K562 (cell line): ENCODE measurements around the gene KLHL14. TPM values are rescaled to one million over a fixed set of nuclear protein-coding genes. Genes with fewer than 3 reads are reported as not detected.

Experiments used
- ATAC-seq: fragments of 200-7000 bp; cut with Tn5 transposase; 3 replicates; pipeline ENCODE4 v1.9.1; 2020; ENCODE audit warnings: moderate library complexity
- BruUV-seq: library from RNA; stranded (reverse); fragments of 400-500 nt; replicated peaks from 2 replicates; lab custom pipeline; 2021; lab: Mats Ljungman, UMichigan
- CTCF ChIA-PET: fragments of 300-600 bp; formaldehyde crosslinking; extraction: SDS; loops from one replicate; lab custom pipeline; 2021; ENCODE audit warnings: low intra/inter-chr PET ratio; lab: Yijun Ruan, JAX
- POLR2A ChIA-PET: fragments of 300-600, 350-650 bp; sonication (Branson Sonifier 250); formaldehyde crosslinking; extraction: SDS; loops from one replicate; lab custom pipeline; 2021; ENCODE audit warnings: antibody characterized with exemption, inconsistent platforms; lab: Yijun Ruan, JAX
- DNase-seq, 4 experiments: peaks; one replicate each; pipeline versions ENCODE4 v3.0.0 to v3.0.0-alpha.2; 2011 to 2018; ENCODE audit warnings: low spot score in 3 of 4, mixed read lengths in 3 of 4; ENCODE audit errors: extremely low read depth in 1 of 4
- FAIRE-seq: peaks from 2 replicates; lab custom pipeline; 2011; peaks lifted over from hg19 to GRCh38; lab: Jason Lieb, UNC
- H2AFZ ChIP-seq: 2 replicates; pipeline ENCODE4 v1.6.0; 2011; ENCODE audit warnings: low read depth, low read length, control low read depth, inconsistent platforms
- H3K27ac ChIP-seq: fragments of 200-600 bp; 3 replicates; pipeline ENCODE4 v1.8.0; 2011; ENCODE audit warnings: low read depth, mild to moderate bottlenecking, control low read depth, inconsistent platforms, low read length, moderate library complexity, mixed read lengths; ENCODE audit errors: extremely low read depth
- H3K27me3 ChIP-seq, 2 experiments: fragments of 300-600 bp in 1 of 2; 2 replicates in 1 of 2; 3 replicates in 1 of 2; pipeline versions ENCODE4 v1.6.0 to v1.8.0; 2011; ENCODE audit warnings: inconsistent platforms in 2 of 2, low read length in 2 of 2, mild to moderate bottlenecking in 1 of 2, mixed read lengths in 1 of 2, moderate library complexity in 1 of 2; ENCODE audit not compliant: control insufficient read depth in 2 of 2, insufficient read depth in 2 of 2
- H3K36me3 ChIP-seq: fragments of 300-600 bp; 3 replicates; pipeline ENCODE4 v1.8.0; 2011; ENCODE audit warnings: mild to moderate bottlenecking, low read length, inconsistent platforms; ENCODE audit not compliant: control insufficient read depth, insufficient read depth
- H3K4me1 ChIP-seq, 2 experiments: fragments of 200-600 bp in 1 of 2; replicated peaks in 1 of 2; 2 replicates in 1 of 2; 3 replicates in 1 of 2; pipeline versions ENCODE4 v1.5.1 to v1.8.0; 2011; ENCODE audit warnings: inconsistent platforms in 2 of 2, low read length in 2 of 2, mild to moderate bottlenecking in 1 of 2, mixed read lengths in 1 of 2, moderate library complexity in 1 of 2; ENCODE audit not compliant: control insufficient read depth in 2 of 2, insufficient read depth in 2 of 2
- H3K4me2 ChIP-seq: 2 replicates; pipeline ENCODE4 v1.6.1; 2011; ENCODE audit warnings: low read length, control low read depth, inconsistent platforms, mixed read lengths; ENCODE audit not compliant: insufficient read depth
- H3K4me3 ChIP-seq: fragments of 200-600 bp; sonication (generic), shearing (Covaris generic); 2 replicates; pipeline ENCODE4 v1.5.1; 2016; ENCODE audit warnings: control low read depth, inconsistent platforms
- H3K79me2 ChIP-seq: fragments of 200-600 bp; 3 replicates; pipeline ENCODE4 v1.8.0; 2011; ENCODE audit warnings: low read length, inconsistent platforms; ENCODE audit not compliant: control insufficient read depth, insufficient read depth
- H3K9ac ChIP-seq, 2 experiments: 2 replicates each; pipeline versions ENCODE4 v1.6.0 to v1.6.1; 2011; ENCODE audit warnings: low read depth in 2 of 2, low read length in 2 of 2, control low read depth in 1 of 2, inconsistent platforms in 1 of 2, mild to moderate bottlenecking in 1 of 2, mixed read lengths in 1 of 2; ENCODE audit not compliant: insufficient read depth in 1 of 2
- H3K9me1 ChIP-seq: one replicate; pipeline ENCODE4 v1.6.0; 2011; ENCODE audit warnings: inconsistent platforms, mild to moderate bottlenecking, low read length, moderate library complexity; ENCODE audit not compliant: control insufficient read depth, insufficient read depth
- H3K9me3 ChIP-seq: replicated peaks from 2 replicates; pipeline ENCODE4 v1.5.1; 2011; ENCODE audit warnings: low read depth, low read length, inconsistent platforms; ENCODE audit not compliant: control insufficient read depth, insufficient read depth
- H4K20me1 ChIP-seq: replicated peaks from 2 replicates; pipeline ENCODE4 v1.6.1; 2011; ENCODE audit warnings: low read length, inconsistent platforms, mixed read lengths; ENCODE audit not compliant: control insufficient read depth, insufficient read depth
- HLTF ChIP-seq: fragments of 450-650 bp; IDR thresholded peaks from 2 replicates; pipeline ENCODE4 v1.6.1; 2016
- ILF3 ChIP-seq: fragments of 450-650 bp; IDR thresholded peaks from 2 replicates; pipeline ENCODE4 v1.6.1; 2018; ENCODE audit warnings: antibody characterized with exemption, mild to moderate bottlenecking, moderate library complexity, borderline replicate concordance
- JUNB ChIP-seq: fragments of 450-650 bp; formaldehyde crosslinking; conservative IDR thresholded peaks from 2 replicates; pipeline ENCODE4 v1.4.0; 2020; ENCODE audit warnings: mild to moderate bottlenecking
- KLF13 ChIP-seq: fragments of 450-650 bp; IDR thresholded peaks from 2 replicates; pipeline ENCODE4 v1.6.1; 2016; ENCODE audit warnings: missing genetic modification characterization, low read depth, mild to moderate bottlenecking, missing compliant biosample characterization, moderate library complexity, borderline replicate concordance
- MEF2A ChIP-seq: IDR thresholded peaks from 2 replicates; pipeline ENCODE4 v1.6.1; 2011; ENCODE audit warnings: low read depth, mild to moderate bottlenecking, low read length, moderate library complexity; ENCODE audit not compliant: control insufficient read depth
- MXI1 ChIP-seq: IDR thresholded peaks from 2 replicates; pipeline ENCODE4 v1.6.1; 2011; ENCODE audit warnings: low read depth, mild to moderate bottlenecking, improper control_type of control experiment, low read length
- RNF2 ChIP-seq: sonication (generic); IDR thresholded peaks from 2 replicates; pipeline ENCODE4 v1.6.1; 2016
- SP2 ChIP-seq: IDR thresholded peaks from 2 replicates; pipeline ENCODE4 v1.6.1; 2011; ENCODE audit warnings: mild to moderate bottlenecking, low read depth, low read length, moderate library complexity; ENCODE audit not compliant: poor library complexity, severe bottlenecking; ENCODE audit errors: extremely low read depth
- SREBF2 ChIP-seq: sonication (generic); formaldehyde crosslinking; IDR thresholded peaks from 2 replicates; pipeline ENCODE4 v1.4.0; 2020; ENCODE audit warnings: mild to moderate bottlenecking, missing genetic modification reagents
- THAP12 ChIP-seq: fragments of 250-450 bp; sonication (Bioruptor Pico); IDR thresholded peaks from 2 replicates; pipeline ENCODE4 v1.9.0; 2021; ENCODE audit warnings: mild to moderate bottlenecking, inconsistent platforms
- ZBTB8A ChIP-seq: fragments of 450-650 bp; IDR thresholded peaks from 2 replicates; pipeline ENCODE4 v1.6.1; 2018; ENCODE audit warnings: mild to moderate bottlenecking, moderate library complexity; ENCODE audit not compliant: partially characterized antibody
- ZNF311 ChIP-seq: fragments of 250-450 bp; sonication (Bioruptor Pico); IDR thresholded peaks from 2 replicates; pipeline ENCODE4 v1.4.0; 2020; ENCODE audit warnings: mild to moderate bottlenecking, moderate library complexity
- ZNF79 ChIP-seq: fragments of 250-450 bp; sonication (Bioruptor Pico); IDR thresholded peaks from 2 replicates; pipeline ENCODE4 v1.4.0; 2020; ENCODE audit warnings: low read depth, mild to moderate bottlenecking, moderate library complexity
- WGBS: fragments of 100-300 bp; shearing (Covaris generic); methylation state at CpG from one replicate; pipeline ENCODE4 v1.1.6; 2016; ENCODE audit warnings: low coverage, mixed read lengths; ENCODE audit not compliant: insufficient coverage; ENCODE audit errors: missing lambda C conversion rate; 5-methylcytosine and 5-hydroxymethylcytosine counted together
- in situ Hi-C: fragments of 300-500 bp; cut with MboI; formaldehyde crosslinking; loops from 4 replicates; pipeline ENCODE4 v1.15.0; 2018; ENCODE audit warnings: inconsistent platforms, mixed read lengths
- intact Hi-C: fragments of 100-400 bp; cut with micrococcal nuclease; formaldehyde crosslinking; loops from 2 replicates; pipeline ENCODE4 v1.14.2; 2022
- polyA plus RNA-seq, 8 experiments: library from polyadenylated mRNA; depleted of rRNA in 4 of 8; stranded (reverse) in 5 of 8; unstranded in 3 of 8; fragments of >200 nt; fragmentation: Nextera tagmentation in 2 of 8; fragmentation: Illumina TruSeq in 1 of 8; extraction: Ambion mirVana in 2 of 8; extraction: Trizol in 1 of 8; gene quantifications; 2 replicates each; pipeline versions ENCODE4 v1.2.1 to v1.2.3, GENCODE V29; 2011 to 2014; ENCODE audit warnings: inconsistent platforms in 1 of 8, missing spikeins in 1 of 8
- total RNA-seq, 7 experiments: library from RNA; depleted of rRNA in 6 of 7; stranded (reverse); fragments of >200 nt in 6 of 7; fragmentation: Illumina TruSeq in 2 of 7; extraction: Trizol in 2 of 7; gene quantifications; 2 replicates each; pipeline versions ENCODE4 v1.2.1 to v1.2.3, GENCODE V29; 2011 to 2021; ENCODE audit warnings: low replicate concordance in 1 of 7
- TF ChIP-seq, protein P1 (sequence below): IDR thresholded peaks from 3 replicates; pipeline ENCODE4 v1.6.1; 2011; ENCODE audit warnings: borderline replicate concordance, mild to moderate bottlenecking, moderate library complexity; ENCODE audit not compliant: insufficient read length; ENCODE audit errors: extremely low read depth
- TF ChIP-seq, protein P2 (sequence below): fragments of 250-450 bp; sonication (Bioruptor Pico); IDR thresholded peaks from 2 replicates; pipeline ENCODE4 v1.8.0; 2022; ENCODE audit warnings: inconsistent platforms, mild to moderate bottlenecking, moderate library complexity, borderline replicate concordance

Gene KLHL14
- total and polyA plus RNA-seq, 9 of the 15 experiments (the other 6 are each of a cell fraction or from before 2014, with no cell fraction given), result not detected

- Histone ChIP-seq H3K27me3 (no peaks in the 10 kb centered on the region), H3K9me3 (no peaks in the 10 kb centered on the region), H3K4me1 (no peaks in the 10 kb centered on the region), H3K79me2 (no peaks in the 10 kb centered on the region), H2AFZ (no peak overlapping the region), H3K4me2 (no peak overlapping the region), H3K36me3 (no peaks in the 10 kb centered on the region), H3K9me1 (no peaks in the 10 kb centered on the region), H3K4me3 (no peak overlapping the region), H4K20me1 (no peaks in the 10 kb centered on the region), H3K9ac (no peak overlapping the region), H3K27ac (no peak overlapping the region)
- POLR2A ChIA-PET, result no interaction called here
- FAIRE-seq (no peak), DNase-seq (no peak), ATAC-seq (no peak)
- intact Hi-C loops, result no loop called here
- no TSS peak for BruUV-seq
- CTCF ChIA-PET, result no interaction called here
- 0% methylated on average over 2 of the region's 2 CpGs for WGBS
- in situ Hi-C loops, result no loop called here
- TF ChIP-seq KLF13 (tag) (no peak), ZBTB8A (no peak), ZNF311 (CRISPR knock-in tag) (no peak), SREBF2 (no peak), JUNB (CRISPR knock-in tag) (no peak), RNF2 (no peak), HLTF (no peak), SP2 (no peak), MEF2A (no peak), MXI1 (no peak), ZNF79 (no peak), ILF3 (no peak), THAP12 (CRISPR knock-in tag) (no peak)
- TF ChIP-seq, protein P1, sequence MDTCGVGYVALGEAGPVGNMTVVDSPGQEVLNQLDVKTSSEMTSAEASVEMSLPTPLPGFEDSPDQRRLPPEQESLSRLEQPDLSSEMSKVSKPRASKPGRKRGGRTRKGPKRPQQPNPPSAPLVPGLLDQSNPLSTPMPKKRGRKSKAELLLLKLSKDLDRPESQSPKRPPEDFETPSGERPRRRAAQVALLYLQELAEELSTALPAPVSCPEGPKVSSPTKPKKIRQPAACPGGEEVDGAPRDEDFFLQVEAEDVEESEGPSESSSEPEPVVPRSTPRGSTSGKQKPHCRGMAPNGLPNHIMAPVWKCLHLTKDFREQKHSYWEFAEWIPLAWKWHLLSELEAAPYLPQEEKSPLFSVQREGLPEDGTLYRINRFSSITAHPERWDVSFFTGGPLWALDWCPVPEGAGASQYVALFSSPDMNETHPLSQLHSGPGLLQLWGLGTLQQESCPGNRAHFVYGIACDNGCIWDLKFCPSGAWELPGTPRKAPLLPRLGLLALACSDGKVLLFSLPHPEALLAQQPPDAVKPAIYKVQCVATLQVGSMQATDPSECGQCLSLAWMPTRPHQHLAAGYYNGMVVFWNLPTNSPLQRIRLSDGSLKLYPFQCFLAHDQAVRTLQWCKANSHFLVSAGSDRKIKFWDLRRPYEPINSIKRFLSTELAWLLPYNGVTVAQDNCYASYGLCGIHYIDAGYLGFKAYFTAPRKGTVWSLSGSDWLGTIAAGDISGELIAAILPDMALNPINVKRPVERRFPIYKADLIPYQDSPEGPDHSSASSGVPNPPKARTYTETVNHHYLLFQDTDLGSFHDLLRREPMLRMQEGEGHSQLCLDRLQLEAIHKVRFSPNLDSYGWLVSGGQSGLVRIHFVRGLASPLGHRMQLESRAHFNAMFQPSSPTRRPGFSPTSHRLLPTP, result no peak
- TF ChIP-seq, protein P2, sequence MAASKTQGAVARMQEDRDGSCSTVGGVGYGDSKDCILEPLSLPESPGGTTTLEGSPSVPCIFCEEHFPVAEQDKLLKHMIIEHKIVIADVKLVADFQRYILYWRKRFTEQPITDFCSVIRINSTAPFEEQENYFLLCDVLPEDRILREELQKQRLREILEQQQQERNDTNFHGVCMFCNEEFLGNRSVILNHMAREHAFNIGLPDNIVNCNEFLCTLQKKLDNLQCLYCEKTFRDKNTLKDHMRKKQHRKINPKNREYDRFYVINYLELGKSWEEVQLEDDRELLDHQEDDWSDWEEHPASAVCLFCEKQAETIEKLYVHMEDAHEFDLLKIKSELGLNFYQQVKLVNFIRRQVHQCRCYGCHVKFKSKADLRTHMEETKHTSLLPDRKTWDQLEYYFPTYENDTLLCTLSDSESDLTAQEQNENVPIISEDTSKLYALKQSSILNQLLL (CRISPR knock-in tag), result no peak
Observed at GRCh38 chr18:32777049-32777448, 4.2 kb upstream of the KLHL14 start.
